NCI-H128 (cell line): ENCODE data around the gene MMP12.

Experiments used
- DNase-seq: peaks from one replicate; lab custom pipeline; 2025; ENCODE audit not compliant: unreplicated experiment; lab: John Stamatoyannopoulos, UW

MMP12 gene

DNA sequence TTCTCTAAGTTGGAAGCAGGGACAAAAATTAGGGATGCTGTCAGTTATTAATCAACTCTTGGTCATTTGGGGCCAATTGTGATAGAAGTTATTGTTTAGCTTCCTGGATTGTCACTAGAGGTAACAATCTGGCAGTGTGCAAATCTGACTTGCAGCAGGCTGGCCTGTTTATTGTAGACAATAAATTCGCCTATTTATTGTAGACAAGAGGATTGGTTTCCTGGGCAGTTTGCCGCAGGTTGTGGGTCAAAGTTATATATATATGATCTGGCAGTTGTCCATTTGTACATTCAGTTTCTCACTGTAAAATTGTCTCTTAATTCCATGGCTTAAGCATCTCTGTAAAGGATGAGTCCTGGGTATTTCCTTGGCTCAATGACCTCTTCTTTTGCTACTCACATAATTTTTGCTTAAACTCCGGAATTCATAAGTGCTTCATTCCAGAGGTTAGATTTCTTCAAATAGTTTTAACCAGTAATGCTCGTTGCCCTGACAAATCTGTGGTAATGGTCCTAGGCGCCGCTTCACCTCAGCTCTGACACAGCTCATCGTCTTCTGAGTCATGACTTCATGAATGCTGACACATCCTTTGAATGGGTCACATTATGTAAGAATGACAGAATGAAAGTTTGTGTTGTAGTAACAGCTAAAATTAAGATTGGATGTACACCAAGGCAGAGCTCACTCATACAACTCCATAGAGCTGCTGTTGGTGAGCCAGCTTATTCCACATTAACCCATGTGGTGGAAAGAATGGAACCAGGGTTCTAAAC is 23.6 kb downstream of the MMP12 start:
- DNase-seq, result no peak

GRCh38 chr11:102849311-102849710 is 25.5 kb downstream of the MMP12 start:
- DNase-seq, result no peak

GRCh38 chr11:102846292-102846691 is 28.5 kb downstream of the MMP12 start:
- DNase-seq, result no peak

DNA sequence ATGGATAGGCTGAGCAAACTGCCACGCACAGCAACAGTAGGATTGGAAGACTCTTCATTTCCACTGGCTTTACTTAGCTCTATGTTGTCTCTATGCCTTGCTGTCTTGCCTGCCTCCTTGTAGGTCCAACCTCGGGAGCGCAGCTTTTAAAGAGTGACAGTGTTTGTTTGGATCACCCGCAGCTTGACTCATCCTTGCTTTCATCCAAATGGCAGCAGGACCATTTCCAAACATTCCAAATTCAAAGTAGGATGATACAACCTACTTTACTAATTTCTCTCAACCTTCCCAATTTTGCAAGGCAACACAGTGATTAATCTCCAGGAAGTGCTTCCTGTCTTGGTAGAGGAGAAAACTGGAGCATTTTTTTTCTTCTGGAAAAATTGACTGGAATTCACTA is 31.3 kb downstream of the MMP12 start, which contains the start of gene MMP3:
TSS of gene MMP3 (minus strand) at position 121 of the 400 bp plus-strand sequence. CDS start at position 58, 63 bp downstream.
- DNase-seq, result no peak

- no peak for DNase-seq
These were observed 31.9 kb downstream of the MMP12 start for GRCh38 chr11:102842930-102843329.

GRCh38 chr11:102840018-102840417 is 34.8 kb downstream of the MMP12 start:
- peak; percentile 49 for DNase-seq

- DNase-seq, result no peak
These were observed 37.1 kb downstream of the MMP12 start for GRCh38 chr11:102837646-102838045.

DNA sequence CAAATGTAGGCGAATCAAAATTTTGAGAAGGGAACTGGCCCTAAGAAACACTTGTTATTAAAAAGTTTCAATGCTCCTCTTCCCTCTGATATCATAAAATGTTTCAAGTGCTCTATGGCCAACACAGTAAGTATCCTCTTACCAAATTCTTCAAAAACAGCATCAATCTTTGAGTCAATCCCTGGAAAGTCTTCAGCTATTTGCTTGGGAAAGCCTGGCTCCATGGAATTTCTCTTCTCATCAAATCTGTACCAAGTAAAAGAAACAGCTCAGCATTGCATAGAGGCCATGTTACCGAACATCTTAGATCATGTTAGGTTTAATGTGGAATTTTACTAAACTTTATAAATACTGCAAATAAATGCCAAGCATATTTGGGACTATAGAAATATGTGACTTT is 37.6 kb downstream of the MMP12 start:
- DNase-seq, result no peak

DNA sequence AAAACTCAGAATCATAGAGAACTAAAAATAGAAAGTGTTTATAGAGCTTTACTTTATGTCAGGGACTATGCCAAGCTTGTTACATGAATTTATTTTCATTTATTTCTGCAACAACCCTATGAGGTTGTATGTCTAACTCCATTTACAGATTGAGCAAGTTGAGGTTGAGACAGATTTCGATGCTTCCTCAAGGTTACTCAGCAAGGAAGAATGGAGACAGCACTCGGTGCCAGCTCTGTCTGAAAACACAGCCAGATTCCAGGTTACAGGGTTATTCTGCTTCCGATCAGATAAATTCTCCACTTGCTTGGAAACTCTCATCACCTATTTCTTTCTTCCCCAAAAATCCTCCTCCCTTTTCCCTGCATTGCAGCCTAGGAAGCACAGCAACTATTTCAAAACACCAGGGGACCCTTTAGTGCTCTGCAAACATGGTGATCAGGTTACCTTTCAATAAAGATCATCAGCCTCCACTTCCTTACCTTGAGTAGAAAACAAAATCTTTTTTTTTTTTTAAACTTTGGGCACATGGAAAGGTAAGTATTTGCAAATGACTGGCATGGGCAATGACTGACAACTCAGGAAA is 38.4 kb downstream of the MMP12 start:
- peak; percentile 26 for DNase-seq

DNA sequence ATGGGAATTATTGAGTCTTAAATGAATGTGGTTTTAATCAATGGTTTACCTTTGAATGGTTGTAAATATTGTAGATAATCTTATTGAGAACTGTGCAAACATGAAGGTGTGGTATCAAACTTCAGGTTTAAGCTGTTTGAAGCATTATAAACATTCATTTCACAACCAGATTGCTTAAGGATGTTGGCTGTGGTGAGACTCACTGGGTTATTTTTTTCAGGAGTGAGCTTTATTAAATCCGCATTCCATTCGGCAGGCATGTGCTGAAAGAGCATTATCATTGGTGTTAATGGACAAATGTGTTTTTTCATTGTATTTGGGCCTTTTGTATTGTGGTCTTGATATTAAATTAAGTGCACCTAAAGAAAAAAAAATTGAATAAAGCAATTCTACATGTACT is 41.1 kb downstream of the MMP12 start:
- no peak for DNase-seq

DNA sequence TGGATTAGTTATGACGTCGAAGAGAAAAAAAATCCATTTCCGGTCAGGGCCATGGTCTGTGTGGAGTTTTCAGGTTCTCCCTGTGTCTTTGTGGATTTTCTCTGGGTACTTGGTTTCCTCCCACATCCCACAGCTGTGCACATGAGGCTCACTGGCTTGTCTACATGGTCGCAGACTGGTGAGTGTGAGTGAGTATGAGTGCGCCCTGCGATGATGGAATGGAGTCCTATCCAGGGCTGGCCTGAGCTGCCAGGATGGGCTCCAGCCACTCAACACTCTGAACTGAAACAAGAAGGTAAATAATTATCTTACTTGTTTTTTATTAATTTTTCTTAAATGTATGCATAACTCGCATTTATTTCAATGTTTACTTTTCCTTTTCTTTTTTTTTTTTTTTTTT is 42.2 kb downstream of the MMP12 start:
- no peak for DNase-seq

- DNase-seq, result no peak
These were observed 43.0 kb downstream of the MMP12 start for GRCh38 chr11:102831489-102832440.

- no peak for DNase-seq
These were observed 43.7 kb downstream of the MMP12 start for GRCh38 chr11:102831128-102831488.

DNA sequence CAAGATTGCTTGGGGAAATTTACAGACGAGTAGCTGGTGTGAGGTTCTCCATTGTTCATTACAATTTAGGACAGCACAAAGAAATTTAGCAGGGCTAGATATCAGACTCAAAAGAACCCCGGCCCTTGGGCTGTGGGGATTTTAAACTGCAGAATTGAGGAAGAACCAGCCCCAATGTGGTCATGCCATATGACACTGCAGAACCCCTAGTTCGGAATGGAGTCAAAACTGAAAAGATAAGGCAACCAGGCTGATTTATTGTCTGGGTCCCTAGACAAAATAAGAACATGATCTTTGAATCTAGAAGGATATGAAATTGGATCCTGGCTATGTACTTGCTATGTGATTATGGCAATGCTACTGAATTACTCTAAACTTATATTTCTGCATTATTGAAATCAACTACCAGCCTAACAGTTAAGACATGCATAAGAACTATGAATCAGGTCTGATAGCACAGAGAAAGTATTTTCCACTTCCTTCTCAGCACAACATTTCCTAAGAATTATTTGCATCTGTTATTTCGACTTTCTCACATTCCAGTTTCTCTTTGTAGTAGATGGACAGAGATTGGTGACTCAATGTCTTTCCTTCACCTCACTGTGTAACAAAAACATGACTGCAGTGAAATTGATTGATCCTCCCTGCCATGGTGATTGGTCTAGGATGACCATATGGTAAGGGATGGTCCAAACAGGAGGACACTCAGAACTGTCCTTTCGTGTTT is 44.6 kb downstream of the MMP12 start:
- DNase-seq, result no peak

DNA sequence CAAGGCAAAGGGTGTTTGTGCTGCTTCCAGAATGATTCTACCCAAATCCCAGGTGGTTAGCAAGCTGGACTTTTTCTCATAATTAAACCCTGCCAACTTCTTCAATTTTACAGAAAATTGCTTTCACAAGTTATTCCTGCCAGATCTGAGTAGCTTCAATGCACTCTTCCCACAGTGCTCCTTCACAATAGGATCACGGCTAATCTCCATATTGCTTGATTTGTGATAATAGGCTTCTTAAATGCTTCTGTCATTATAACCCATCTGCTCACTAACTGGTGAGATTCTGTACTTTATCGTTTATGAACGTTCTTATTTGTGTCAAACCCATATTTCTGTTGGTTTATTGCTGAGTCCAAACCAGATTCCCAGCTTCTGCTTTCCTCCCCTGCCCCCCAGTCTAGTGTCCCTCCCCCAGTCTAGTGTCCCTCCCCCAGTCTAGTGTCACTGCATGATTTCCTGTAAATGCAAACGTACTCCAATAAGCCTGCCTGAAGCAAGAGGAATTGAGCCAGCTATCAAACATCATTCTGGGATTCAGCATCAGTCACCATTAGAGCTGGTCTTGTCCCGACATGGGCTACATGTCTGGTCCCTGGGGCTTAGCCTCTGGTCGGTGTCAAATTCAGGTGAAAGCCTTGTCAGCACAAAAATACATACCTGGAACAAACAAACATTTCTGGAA is 45.3 kb downstream of the MMP12 start:
- no peak for DNase-seq

GRCh38 chr11:102824556-102824955 is 50.2 kb downstream of the MMP12 start:
- DNase-seq, result no peak

DNA sequence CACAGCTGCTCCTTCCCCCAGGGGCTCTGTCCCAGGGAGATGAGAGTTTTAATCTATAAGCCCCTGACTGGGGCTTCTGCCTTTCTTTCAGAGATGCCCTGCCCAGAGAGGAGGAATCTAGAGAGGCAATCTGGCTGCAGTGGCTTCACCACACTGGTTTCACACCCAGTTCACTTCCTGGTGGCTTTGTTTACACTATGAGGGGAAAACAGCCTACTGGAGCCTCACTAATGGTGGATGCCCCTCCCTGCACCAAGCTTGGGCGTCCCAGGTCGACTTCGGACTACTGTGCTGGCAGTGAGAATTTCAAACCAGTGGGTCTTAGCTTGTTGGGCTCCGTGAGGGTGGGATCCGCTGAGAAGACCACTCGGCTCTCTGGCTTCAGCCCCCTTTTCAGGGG is 55.3 kb downstream of the MMP12 start:
- DNase-seq, result no peak

DNA sequence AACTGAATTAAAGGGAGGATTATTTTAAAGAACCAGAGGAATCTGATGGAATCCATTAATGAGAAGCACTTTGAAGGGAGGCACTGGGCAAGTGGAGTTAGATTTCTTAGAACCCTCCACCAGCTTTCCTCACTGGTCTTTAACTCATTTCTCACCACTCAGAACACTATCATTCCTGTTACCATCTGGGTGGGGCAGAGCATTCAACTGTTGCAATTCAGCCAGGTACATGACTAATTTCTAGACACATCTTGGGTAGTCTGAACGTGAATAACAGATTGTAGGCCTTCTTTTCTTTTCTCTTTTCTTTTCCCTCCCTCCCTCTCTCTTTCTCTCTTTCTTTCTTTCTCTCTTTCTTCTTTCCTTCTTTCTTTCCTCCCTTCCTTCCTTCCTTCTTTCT is 61.3 kb downstream of the MMP12 start:
- DNase-seq, result no peak
